NB4 (cell line): ENCODE data around the gene SOX15.

Source experiments
- MYC ChIP-seq: IDR thresholded peaks from 2 replicates; pipeline ENCODE4 v1.6.1; 2011; ENCODE audit warnings: low read depth, low read length
- POLR2A ChIP-seq: IDR thresholded peaks from 2 replicates; pipeline ENCODE4 v1.6.1; 2011; ENCODE audit warnings: mild to moderate bottlenecking; ENCODE audit not compliant: insufficient read length; ENCODE audit errors: extremely low read depth
- TF ChIP-seq, protein P1 (sequence below): IDR thresholded peaks from one replicate; pipeline ENCODE4 v1.5.1; 2012; ENCODE audit warnings: low read depth, low read length
- TF ChIP-seq, protein P2 (sequence below): IDR thresholded peaks from 2 replicates; pipeline ENCODE4 v1.6.1; 2011; ENCODE audit warnings: low read depth, low read length

DNA sequence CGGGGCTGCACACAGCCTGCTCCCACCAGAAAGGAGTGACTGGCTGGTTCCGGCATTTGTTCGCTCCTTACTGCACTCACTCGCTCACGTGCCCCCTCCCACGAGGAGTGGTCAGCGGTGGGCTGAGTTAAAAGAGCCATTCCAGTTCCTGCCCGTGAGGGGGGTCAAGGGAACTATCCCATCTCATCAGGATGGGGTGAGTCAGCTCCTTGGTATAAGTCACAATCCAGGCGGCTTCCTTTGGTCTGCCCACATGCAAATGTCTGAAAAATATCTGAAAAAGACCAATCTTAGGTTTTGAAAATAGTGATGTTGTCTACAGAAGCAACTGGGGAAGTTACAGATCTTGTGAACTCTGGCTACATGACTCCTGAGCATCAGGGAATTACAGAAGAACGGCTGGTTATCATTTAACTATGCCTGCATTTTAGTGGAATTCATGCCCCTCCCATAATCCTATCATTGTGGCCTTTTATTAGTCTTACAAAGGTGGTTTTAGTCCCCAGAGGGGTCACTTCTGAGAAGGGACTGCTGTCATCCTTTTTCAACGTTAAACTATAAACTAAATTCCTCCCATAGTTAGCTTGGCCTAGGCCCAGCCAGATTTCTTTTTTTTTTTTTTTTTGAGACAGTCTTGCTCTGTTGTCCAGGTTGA, 50.9 kb downstream of the SOX15 start:
- TF ChIP-seq, protein P1, sequence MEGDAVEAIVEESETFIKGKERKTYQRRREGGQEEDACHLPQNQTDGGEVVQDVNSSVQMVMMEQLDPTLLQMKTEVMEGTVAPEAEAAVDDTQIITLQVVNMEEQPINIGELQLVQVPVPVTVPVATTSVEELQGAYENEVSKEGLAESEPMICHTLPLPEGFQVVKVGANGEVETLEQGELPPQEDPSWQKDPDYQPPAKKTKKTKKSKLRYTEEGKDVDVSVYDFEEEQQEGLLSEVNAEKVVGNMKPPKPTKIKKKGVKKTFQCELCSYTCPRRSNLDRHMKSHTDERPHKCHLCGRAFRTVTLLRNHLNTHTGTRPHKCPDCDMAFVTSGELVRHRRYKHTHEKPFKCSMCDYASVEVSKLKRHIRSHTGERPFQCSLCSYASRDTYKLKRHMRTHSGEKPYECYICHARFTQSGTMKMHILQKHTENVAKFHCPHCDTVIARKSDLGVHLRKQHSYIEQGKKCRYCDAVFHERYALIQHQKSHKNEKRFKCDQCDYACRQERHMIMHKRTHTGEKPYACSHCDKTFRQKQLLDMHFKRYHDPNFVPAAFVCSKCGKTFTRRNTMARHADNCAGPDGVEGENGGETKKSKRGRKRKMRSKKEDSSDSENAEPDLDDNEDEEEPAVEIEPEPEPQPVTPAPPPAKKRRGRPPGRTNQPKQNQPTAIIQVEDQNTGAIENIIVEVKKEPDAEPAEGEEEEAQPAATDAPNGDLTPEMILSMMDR, result no peak
- no peak for TF ChIP-seq POLR2A
- TF ChIP-seq, protein P2, sequence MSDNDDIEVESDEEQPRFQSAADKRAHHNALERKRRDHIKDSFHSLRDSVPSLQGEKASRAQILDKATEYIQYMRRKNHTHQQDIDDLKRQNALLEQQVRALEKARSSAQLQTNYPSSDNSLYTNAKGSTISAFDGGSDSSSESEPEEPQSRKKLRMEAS, result no peak
- TF ChIP-seq MYC, result no peak
